Measurements from ENCODE around the gene VCPKMT.
"Not testable (repeated sequence)": the region's sequence is repeated elsewhere in the genome, so short reads cannot be mapped to it uniquely, and the experiment has no call there.

Gene VCPKMT

DNA sequence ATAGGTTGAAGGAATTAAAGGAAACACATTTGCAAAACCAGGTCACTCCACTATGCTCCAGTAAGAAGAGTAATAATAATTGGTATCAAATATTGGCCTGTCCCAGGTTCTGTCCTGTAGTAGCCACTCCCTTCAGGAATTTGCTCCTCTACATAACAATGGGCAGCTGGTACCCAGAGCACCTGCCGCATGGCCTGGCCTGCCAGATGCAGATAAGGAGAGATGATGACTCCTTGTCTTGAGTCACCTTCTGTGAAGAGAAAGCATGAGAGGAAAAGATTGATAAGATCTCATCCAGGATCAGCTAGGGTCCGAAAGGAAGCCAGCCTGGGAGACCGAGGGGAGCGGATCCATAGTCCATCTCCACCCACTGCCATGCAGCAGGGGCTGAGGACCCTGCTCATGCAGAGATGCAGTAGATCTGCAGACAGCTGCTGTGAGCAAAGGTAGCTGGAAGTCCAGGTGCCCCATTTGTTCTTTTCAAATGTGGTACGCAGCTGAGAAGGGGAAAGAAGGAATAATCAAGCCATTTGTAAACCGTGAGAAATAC, 24.3 kb downstream of the VCPKMT start:
- no peak for DNase-seq (ENCODE audit: low spot score)

DNA sequence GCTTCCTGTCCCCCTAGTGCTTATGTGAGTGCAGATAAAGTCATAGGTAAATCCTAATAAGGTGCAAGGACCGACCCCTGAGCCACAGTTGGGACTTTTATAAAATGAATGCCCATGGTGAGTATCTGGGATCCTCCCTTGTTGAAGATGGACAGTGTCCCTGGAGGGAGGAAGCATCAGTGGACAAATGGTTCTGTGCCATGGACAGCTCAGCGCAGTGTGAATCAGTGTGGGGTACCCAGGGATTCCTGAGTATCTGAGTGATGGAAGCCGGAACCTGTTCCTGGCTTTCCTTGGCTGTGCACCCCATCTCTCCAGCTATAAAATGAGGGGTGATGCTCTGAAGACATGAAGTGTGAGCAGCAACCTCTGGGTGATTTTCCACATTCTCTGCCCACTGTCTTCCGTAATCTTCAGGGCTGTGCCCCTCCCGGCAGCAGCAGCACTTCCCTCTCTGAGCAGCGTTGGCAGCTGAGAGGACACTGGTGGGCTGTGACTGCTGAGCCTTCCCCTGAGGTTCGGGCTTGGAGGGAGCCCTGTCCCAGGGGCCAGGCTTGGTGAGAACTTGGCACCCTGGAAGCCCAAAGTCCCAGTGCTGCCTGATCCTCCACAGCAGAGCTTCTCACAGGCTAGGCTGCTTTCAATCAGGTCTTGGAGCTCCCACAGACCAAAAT, 25.0 kb downstream of the VCPKMT start:
- DNase-seq (ENCODE audit: low spot score), result no peak

DNA sequence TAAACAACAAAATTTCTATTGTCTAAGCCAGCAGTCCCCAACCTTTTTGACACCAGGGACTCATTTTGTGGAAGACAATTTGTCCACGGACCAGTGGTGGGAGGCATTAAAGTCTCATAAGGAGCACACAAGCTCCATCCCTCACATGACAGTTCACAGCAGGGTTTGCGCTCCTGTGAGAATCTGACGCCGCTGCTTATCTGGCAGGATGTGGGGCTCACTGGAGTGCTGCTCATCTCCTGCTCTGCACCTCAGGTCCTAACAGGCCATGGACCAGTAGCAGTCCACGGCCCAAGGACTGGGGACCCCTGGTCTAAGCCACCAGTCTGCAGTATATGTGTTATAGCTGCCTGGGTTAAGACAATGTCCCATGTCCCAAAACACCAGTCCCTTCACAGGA, 27.2 kb downstream of the VCPKMT start:
- DNase-seq (ENCODE audit: low spot score), result no peak

DNA sequence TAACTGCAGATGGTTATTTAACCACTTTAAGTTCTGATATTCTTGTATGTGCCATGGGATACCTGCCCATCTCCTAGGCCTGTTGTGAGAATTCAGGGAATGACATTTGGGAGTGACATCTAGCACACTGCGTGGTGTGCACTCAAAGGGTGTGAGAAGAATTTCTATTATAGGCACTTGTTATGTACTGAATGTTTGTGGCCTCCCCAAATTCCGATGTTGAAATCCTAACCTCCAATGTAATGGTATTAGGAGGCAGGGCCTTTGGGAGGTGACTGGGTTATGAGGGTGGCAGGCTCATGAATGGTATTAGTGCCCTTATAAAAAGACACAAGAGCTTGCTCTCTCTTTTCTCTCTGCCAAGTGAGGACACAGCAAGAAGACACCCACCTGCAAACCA, 27.6 kb downstream of the VCPKMT start:
- no peak for DNase-seq (ENCODE audit: low spot score)

DNA sequence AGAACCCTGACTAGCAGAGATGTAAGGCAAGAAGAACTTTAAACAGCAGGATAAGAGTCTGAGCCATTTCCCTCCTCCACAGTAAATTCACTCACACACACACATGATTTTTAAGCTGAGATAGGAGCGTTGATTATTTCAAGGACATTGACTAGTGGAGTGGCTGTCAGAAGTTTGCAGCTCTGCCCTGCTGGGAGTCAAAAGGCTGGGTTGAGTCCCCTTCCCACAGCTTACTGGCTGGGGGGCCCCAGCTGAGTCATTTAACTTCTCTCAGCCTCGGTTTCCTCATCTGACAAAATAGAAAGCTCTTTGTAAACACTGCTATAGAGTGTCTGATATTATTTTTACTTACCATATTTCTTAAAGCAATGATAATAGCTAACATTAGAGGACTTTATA, 28.3 kb downstream of the VCPKMT start:
- DNase-seq (ENCODE audit: low spot score), result no peak

DNA sequence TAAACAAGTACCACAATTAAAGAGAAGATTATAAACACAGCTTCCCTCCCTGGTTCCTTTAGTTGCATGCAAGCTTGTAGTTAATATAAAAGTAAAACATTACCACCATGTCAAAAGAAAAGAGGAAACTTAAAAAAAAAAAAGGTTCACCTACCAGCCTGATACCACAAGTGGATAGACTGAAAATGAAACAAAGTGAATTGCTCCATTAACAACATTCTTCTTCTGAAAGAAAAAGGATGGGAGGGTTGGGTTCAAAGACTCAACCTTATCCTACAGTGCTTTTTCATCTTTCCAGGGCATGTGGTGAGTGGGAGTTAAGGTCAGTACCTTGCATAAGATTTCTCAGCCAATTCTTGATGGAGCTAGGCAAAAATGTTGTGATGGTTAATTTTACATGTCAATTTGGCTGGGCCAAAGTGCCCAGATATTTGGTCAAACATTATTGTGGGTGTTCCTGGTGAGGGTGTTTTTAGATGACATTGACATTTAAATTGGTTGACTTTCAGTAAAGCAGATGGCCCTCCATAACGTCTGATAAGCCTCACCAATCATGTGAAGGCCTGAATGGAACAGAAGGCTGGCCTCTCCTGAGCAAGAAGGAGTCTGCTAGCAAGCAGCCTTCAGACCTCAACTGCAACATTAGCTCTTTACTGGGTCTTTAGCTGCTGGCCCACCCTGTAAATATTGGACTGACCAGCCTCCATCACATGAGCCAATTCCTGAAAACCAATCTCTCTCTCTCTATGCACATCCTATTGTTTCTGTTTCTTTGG, 28.8 kb downstream of the VCPKMT start:
- DNase-seq (ENCODE audit: low spot score), result peak; percentile 57

DNA sequence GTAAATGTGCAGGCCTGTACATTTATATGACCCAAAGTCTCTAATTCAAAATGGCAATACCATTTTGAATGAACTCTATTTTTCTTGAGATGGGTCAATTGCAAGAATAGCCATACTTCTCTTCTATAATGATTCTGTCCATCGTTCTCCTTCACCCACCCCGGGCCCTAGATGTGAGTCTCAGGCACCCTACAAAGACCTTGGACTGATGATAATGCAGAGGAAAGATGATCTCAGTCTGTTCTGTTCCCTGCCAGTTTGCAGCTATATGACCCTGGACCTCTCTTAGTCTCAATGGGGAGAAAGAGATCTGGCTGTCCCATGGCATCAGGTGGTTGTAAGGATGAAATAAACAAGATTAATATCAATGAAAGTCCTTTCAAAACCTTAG, 30.1 kb downstream of the VCPKMT start:
- no peak for DNase-seq (ENCODE audit: low spot score)

DNA sequence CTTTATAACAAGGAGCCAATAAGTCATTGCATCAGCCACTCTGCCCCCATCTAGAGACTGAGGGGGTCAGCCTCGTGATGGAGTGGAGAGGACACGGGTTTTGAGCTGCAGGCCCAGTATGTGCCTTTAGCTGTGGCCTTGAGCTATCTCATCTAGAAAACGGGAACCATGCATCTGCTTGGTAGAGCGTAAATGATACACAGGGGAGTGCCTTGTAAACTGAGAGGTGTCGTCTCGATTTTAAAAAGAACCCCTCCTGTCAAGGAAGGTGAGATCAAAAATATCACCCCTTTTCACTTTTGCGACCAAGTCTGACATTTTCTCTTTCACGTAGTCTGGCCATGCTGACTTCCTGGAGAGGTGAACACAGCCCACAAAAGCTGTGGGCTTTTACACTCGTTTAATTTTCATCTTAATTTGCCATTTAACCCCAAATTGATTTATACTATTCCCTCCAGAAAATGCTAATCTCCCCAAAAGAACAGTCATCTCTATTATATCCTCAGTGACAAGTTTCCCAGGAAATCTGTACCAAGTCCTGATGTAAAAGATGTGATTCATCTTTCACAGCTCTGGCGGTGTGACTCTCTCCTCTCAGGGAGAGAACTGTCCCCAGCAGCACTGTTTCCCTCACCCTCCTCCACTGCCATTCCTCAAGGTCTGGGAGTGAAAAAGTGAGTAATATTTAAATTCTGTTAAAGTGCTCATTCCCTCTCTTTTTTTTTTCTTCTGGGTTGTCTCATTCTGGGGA, 30.6 kb downstream of the VCPKMT start:
- DNase-seq (ENCODE audit: low spot score), result no peak

DNA sequence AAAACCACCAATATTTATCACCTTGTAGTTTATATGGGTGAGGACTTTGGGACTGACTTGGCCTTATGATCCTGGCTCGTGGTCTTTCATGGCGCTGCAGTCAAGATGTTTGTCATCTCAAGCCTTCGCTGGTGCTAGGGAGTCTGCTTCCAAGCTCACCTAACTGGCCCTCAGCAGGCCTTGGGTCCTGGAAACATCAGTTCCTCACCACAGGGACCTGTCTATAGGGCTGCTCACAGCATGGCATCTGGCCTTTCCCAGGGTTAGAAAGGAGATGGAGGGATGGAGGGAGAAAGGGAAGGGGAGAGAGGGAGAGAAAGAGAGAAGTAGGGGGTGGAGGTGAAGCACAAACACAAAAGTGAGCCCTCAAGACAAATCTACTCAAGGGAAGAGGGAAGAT, 31.7 kb downstream of the VCPKMT start:
- DNase-seq (ENCODE audit: low spot score), result no peak

DNA sequence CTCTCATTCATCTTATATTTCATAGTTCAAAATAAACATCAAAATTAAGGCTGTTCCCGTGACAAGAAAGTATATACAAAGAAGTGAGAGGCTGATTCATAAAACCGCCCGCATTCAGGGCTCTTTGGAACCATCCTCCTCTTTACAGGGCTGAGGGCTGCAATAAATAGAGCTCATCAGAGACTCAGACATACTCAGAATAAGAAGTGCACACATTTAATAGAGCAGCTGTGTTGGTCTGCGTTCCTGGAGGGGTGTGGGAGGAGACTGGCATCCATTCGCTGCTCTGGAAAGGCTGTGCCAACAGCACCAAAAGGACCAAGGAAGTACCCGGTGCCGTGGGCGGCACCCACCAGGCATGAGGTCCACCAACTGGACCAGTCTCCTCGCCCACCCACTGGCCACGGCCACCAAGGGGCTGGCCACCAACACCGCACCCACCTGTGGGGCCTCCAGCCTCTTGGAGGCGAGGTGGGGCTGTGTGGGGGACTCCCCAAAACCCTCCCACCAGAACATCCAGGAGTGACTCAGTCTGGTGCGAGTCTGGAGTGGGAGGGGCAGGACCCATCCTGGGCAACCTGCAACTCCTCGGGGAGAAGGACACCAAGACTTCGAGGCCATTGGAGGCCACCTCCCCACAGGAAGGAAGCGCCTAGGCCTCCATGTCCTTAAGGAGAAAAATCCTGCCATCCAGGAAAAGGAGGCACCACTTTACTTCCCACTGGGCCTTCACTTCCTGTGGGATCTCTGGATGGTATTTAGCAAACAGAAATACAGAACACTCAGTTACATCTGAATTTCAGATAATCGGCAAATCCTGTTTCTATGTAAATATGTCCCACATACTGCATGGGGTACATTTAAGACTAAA, 32.7 kb downstream of the VCPKMT start:
- no peak for DNase-seq (ENCODE audit: low spot score)

DNA sequence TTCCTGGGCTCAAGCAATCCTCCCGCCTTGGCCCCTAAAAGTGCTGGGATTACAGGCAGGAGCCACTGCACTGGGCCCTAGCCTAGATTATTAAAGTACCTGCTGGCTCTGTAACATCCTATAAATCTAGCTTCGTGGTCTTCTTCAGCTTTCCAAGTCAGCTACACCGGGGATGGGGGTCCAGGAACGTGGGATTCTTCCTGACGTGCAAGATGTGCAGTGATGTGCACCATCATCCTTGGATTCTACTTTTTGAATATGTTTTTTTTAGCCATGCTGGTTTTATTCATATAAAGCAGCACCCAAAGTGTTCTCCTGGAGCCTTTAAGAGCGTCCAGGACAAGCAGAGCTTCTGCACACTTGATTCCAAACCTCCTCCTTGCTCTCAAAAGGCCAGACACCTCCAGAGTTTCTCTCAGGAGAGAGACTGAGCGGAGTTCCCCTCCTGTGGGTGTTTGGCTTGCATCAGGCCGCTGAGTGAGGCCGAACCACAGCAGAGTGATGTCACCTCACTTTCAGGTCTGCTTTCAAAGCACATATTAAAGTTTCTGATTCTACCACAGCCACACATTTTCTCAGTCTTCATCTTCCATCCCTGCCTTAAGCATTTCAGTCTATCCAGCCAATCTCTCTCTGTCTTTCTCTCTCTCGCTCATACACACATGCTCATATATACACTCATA, 33.4 kb downstream of the VCPKMT start:
- DNase-seq (ENCODE audit: low spot score), result no peak

DNA sequence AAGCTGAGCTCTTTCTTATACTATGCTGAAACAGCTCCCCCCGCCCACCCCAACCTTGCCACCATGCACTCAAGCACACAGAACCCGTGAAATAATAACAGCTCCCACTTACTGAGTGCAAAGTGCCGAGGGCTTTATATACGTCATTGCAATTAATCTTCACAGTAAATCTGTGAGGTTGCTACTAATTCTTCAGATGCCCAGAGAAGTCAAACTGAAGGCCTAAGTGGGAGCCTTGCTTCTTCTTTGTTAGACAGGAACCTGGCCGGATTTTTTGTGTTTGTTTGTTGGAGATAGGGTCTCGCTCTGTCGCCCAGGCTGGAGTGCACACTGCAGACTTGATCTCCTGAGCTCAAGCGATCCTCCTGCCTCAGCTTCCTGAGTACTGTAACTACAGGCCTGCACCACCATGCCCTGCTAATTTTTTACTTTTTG, 34.0 kb downstream of the VCPKMT start:
- DNase-seq (ENCODE audit: low spot score), result no peak

DNA sequence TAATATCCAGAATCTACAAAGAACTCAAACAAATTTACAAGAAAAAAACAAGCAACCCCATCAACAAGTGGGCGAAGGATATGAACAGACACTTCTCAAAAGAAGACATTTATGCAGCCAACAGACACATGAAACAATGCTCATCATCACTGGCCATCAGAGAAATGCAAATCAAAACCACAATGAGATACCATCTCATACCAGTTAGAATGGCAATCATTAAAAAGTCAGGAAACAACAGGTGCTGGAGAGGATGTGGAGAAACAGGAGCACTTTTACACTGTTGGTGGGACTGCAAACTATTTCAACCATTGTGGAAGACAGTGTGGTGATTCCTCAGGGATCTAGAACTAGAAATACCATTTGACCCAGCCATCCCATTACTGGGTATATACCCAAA, 37.3 kb downstream of the VCPKMT start:
- DNase-seq (ENCODE audit: low spot score), result not testable (repeated sequence)

DNA sequence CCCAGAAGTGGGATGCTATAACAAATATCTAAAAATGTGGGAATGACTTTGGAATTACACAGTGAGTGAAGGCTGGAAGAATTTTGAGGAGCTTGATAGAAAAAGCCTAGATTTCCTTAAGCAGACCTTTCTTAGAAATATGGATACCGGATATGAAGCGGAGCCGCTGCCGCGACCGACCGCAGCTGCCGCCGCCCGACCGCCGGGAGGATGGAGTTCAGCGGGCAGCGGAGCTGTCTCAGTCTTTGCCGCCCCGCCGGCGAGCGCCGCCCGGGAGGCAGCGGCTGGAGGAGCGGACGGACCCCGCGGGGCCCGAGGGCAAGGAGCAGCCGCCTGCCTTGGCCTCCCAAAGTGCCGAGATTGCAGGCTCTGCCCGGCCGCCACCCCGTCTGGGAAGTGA, 42.7 kb downstream of the VCPKMT start:
- DNase-seq (ENCODE audit: low spot score), result not testable (repeated sequence)

DNA sequence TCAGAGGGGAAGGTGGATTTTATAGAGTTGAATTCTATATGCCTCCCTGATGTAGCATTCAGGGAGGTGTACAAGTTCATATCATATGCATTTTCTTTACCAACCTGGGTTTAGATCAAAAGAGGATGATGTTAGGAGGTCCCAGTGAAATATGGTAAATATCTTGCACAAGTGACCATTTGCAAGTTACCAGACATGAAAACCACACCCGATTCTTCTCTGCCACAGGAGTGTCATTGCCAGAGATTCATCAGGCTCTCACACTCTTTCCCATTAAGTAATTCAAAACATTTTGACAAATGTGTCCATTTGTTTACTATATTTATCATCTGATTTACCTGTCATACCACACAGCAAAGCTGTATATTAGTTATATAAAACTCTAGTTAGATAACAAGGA, 44.0 kb downstream of the VCPKMT start:
- DNase-seq (ENCODE audit: low spot score), result no peak

DNA sequence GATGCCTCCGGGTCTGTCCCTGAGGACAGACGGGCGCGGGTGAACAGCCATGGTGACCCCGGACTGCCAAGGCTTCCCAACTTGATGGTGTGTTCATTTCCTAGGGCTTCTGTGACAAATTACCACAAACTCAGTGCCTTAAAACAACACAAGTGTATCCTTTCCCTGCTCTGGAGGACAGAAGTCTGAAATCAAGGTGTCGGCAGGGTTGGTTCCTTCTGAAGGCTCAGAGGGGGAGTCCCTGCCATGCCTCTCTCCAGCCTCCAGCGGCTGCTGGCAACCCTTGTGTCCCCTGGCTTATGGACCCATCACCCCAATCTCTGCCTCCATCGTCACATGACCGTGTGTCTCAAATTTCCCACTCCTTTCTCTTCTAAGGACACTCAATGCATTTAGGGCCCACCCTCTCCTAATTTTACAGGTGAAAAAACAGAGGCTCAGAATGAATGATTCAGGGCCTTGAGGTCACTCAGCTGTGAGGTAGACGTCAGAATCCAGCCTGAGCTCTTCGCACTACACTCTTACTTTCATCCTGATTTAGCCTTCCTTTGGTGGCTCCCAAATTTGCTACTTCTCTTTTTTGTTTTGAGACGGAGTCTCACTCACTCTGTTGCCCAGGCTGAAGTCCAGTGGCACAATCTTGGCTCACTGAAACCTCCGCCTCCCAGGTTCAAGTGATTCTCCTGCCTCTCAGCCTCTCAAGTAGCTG, 45.4 kb downstream of the VCPKMT start:
- DNase-seq (ENCODE audit: low spot score), result no peak

DNA sequence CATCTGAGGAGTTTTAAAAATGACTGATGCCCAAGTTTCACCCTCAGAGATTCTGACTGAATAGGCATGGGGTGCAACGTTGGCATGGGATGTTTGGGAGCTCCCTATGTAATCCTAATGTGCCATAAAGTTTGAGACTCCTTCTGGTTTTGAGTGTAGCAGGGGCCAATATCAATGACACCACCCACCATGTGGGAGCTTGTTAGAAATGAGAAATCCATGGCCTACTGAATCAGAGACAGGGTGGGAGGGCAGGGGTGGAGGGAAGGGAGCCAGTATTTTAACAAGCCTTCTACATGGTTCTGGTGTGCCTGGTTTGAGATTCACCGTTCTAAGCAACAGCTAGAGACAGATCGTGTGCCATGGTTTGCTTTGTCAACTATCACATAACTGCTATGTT, 46.1 kb downstream of the VCPKMT start:
- no peak for DNase-seq (ENCODE audit: low spot score)

DNA sequence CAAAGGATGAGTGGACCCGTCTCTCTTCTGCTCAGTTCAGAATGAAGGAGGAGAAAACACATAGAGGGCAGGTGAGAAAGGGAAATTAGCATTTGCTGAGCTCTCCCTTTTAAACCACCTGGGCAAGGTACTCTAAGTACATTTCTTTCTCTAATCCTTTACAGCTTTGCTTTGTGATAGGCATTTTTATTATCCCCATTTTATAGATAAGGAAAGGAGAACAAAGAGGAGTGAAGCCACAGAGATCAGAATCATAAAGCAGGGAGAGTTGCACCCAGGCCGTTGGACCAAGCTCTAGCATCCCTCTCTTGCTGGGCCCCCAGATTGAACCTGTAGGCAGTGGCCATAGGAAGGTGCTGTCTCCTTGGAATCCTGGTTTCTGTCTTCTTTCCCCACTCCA, 47.0 kb downstream of the VCPKMT start:
- no peak for DNase-seq (ENCODE audit: low spot score)

DNA sequence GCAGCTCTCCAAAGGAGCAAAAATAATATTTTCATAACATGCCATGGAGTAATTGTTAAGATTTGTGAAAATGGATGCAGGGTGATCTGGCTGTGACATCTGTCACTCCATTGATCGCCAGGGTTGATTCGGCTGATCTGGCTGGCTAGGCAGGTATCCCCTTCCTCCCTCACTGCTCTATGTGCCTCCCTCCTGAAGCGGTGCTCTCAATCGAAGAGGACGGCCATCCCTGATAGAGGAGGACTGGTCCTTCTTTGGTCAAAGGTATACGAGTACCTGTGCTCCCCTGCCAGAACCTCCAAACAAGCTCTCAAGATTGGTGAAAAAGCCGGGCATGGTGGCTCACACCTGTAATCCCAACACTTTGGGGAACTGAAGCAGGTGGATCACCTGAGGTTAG, 47.9 kb downstream of the VCPKMT start:
- no peak for DNase-seq (ENCODE audit: low spot score)

DNA sequence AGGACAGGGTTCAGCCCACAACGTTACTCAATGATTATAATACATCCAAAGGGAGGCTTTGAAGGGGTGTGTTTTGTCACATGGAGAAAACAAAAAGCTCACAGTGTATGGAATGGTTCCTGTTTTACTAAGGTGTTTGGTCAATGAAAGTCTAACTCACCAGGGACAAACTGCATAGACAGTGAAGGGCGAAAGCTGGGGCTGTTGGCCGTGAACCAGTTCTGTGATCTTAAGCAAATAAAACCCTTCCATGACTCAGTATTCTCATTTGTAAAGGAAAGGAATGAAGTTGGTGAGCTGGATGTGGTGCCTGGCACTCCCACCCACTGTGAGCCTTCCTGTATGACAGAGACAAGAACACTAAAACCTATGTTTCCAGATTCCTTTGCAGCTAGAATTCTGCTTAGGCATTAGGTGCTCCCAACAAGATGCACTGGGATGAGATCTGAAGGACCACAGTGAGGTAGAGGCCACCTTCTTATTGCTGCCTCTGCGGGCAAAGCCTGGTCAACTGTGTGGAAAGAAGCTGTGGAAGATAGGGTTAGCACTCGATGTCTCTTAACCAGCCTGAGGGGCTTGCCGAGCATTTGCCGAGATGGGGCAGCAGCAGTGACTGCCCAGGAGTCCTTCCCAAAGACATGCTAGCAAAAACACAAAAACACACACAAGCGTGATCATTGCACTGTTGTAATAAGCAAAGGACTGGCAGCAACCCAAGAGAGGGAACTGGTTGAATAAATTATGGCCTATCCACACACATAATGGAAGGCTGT, 48.5 kb downstream of the VCPKMT start:
- no peak for DNase-seq (ENCODE audit: low spot score)
